C4-2B (cell line): Measurements from ENCODE around the gene NELFB.

Experiments used
- ZFX ChIP-seq: fragments of 450-650 bp; IDR thresholded peaks from 2 replicates; pipeline ENCODE4 v1.6.1; 2017
- TF ChIP-seq, protein P1 (sequence below): fragments of 450-650 bp; conservative IDR thresholded peaks from 2 replicates; pipeline ENCODE4 v1.5.1; 2017; ENCODE audit warnings: mild to moderate bottlenecking

DNA sequence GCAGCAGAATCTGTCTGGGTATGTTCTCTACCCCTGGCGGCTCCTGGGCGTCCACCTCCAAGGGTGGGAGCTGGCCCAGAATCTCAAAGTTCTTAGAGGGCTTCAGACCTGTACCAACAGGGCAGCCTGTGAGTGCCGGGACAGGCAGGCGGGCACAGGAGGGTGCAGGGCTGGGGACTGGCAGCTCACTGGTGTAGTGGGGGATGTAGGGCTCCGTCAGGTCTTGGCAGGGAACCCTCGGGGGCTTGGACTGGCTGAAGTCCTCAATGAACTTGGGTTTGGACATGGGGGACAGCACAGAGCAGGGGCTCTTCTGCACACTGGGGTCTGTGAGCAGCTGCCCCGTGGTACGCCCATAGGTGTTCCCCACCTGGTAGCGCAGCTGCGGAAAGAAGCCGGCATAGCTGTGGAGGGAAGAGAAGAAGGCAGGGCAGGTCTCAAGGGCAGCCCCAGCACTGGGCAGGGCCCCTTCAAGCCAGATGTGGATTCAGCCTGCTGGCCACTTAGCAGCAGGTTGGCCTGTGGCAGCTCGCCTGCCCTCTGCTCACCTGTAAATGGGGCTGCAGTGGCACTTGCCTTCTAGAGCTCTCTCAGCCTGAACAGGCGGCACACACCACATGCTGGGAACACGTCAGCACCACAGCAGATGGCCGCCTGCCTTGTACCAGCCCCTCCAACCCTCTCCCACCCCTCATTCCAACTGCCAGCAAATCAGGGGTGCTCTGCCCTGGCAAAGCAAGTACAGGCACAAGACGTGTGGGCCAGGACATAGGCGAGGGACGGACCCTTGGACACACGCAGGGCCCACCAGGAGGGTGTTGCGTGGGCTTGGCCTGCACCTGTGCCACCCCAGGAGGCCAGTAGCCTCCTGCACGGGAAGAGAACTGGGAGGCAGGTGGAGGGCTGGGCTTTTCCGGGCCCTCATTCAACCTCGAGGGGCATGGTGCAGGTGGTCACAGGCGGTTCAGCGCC, 9.4 kb upstream of the NELFB start:
- TF ChIP-seq, protein P1, sequence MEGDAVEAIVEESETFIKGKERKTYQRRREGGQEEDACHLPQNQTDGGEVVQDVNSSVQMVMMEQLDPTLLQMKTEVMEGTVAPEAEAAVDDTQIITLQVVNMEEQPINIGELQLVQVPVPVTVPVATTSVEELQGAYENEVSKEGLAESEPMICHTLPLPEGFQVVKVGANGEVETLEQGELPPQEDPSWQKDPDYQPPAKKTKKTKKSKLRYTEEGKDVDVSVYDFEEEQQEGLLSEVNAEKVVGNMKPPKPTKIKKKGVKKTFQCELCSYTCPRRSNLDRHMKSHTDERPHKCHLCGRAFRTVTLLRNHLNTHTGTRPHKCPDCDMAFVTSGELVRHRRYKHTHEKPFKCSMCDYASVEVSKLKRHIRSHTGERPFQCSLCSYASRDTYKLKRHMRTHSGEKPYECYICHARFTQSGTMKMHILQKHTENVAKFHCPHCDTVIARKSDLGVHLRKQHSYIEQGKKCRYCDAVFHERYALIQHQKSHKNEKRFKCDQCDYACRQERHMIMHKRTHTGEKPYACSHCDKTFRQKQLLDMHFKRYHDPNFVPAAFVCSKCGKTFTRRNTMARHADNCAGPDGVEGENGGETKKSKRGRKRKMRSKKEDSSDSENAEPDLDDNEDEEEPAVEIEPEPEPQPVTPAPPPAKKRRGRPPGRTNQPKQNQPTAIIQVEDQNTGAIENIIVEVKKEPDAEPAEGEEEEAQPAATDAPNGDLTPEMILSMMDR: no peak
- no peak for TF ChIP-seq ZFX
